ENCODE measurements around the gene SLC6A4.

The SLC6A4 gene

DNA sequence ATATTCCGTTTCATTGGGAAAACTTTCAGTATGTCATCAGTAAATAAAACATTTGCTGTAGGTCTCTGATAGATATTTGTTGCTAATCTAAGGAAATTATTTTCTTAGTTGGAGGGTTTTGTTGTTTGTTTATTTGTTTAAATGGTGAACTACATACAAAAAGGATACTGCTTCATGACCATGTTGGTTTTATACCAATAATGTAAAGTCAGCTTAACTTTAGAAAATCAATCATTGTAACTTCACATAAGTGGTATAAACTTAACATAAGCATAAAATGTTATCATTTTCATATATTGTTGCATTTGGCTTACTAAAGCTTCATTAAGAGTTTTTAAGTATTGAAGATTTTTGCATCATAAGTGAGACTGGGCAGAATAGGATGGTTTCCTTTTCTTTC, 60.9 kb downstream of the SLC6A4 start:
- DNase-seq, result no peak
- Histone ChIP-seq H3K36me3 (replicated peaks; ENCODE audit: insufficient read depth, low read length) (no peaks in the 10 kb centered on the region; the same call in 1 of the 2 replicates), H3K4me1 (ENCODE audit: low read length) (peaks cover 50% of the 10 kb centered on the region), H4K20me1 (ENCODE audit: insufficient read depth, low read length) (no peaks in the 10 kb centered on the region), H3K27ac (ENCODE audit: low read length) (no peak overlapping the region), H3K9ac (ENCODE audit: low read length) (no peak overlapping the region), H3K79me2 (ENCODE audit: low read length) (0 out of 2 replicates have a peak, but pooled peaks cover 9% of the 10 kb centered on the region), H3K4me2 (ENCODE audit: low read depth, low read length) (peak overlapping the region; percentile 50; the same call in 1 of the 2 replicates), H3K9me2 (replicated peaks; ENCODE audit: insufficient read depth, low read length) (no peaks in the 10 kb centered on the region), H3K9me3 (replicated peaks; ENCODE audit: insufficient read depth, low read length) (no peaks in the 10 kb centered on the region), H3F3A (ENCODE audit: insufficient read depth, low read length) (peaks cover 26% of the 10 kb centered on the region), H3K4me3 (ENCODE audit: low read length) (no peak overlapping the region), H2AFZ (ENCODE audit: low read length) (no peak overlapping the region), H3K27me3 (replicated peaks; ENCODE audit: insufficient read depth, low read length) (no peaks in the 10 kb centered on the region)
- TF ChIP-seq, protein P1, sequence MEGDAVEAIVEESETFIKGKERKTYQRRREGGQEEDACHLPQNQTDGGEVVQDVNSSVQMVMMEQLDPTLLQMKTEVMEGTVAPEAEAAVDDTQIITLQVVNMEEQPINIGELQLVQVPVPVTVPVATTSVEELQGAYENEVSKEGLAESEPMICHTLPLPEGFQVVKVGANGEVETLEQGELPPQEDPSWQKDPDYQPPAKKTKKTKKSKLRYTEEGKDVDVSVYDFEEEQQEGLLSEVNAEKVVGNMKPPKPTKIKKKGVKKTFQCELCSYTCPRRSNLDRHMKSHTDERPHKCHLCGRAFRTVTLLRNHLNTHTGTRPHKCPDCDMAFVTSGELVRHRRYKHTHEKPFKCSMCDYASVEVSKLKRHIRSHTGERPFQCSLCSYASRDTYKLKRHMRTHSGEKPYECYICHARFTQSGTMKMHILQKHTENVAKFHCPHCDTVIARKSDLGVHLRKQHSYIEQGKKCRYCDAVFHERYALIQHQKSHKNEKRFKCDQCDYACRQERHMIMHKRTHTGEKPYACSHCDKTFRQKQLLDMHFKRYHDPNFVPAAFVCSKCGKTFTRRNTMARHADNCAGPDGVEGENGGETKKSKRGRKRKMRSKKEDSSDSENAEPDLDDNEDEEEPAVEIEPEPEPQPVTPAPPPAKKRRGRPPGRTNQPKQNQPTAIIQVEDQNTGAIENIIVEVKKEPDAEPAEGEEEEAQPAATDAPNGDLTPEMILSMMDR (IDR thresholded peaks at IDR 0.05; ENCODE audit: low read length), result no peak
- TF ChIP-seq EZH2 (optimal IDR thresholded peaks at IDR 0.05; ENCODE audit: low read depth, low read length) (no peak), EZH2phosphoT487 (IDR thresholded peaks at IDR 0.05; ENCODE audit: low read length) (no peak)

DNA sequence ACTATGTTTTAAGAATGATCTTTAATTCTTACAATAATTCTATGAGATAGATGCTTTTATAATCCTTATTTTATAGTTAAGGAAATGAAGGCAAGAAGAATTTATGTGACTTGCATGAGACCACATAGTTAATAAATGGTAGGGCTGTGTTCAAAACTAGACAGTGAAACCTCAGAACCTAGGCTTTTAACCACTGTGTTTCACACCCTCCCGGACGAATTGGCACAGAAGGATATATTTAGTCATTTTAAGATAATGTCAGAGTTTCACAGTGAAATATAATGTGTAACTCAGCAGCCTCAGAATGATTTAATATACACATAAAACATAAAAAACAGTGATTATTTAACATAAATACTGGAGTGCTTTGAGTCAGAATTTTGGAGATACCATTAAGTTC, 61.8 kb downstream of the SLC6A4 start:
- Histone ChIP-seq H3K27me3 (replicated peaks; ENCODE audit: insufficient read depth, low read length) (no peaks in the 10 kb centered on the region), H3K9ac (ENCODE audit: low read length) (no peak overlapping the region), H3K4me1 (ENCODE audit: low read length) (peaks cover 59% of the 10 kb centered on the region), H2AFZ (ENCODE audit: low read length) (no peak overlapping the region), H3K9me3 (replicated peaks; ENCODE audit: insufficient read depth, low read length) (no peaks in the 10 kb centered on the region), H3K4me2 (ENCODE audit: low read depth, low read length) (peak overlapping the region; percentile 50), H3K79me2 (ENCODE audit: low read length) (0 out of 2 replicates have a peak, but pooled peaks cover 9% of the 10 kb centered on the region), H3K4me3 (ENCODE audit: low read length) (peak overlapping the region; percentile 15; the same call in 1 of the 2 replicates), H3K9me2 (replicated peaks; ENCODE audit: insufficient read depth, low read length) (no peaks in the 10 kb centered on the region), H3F3A (ENCODE audit: insufficient read depth, low read length) (peaks cover 26% of the 10 kb centered on the region), H3K36me3 (replicated peaks; ENCODE audit: insufficient read depth, low read length) (no peaks in the 10 kb centered on the region; the same call in 1 of the 2 replicates), H3K27ac (ENCODE audit: low read length) (peak overlapping the region; percentile 5; the same call in 1 of the 2 replicates), H4K20me1 (ENCODE audit: insufficient read depth, low read length) (no peaks in the 10 kb centered on the region)
- TF ChIP-seq EZH2phosphoT487 (IDR thresholded peaks at IDR 0.05; ENCODE audit: low read length), result no peak
- no peak for TF ChIP-seq EZH2 (optimal IDR thresholded peaks at IDR 0.05; ENCODE audit: low read depth, low read length)
- TF ChIP-seq, protein P1 (IDR thresholded peaks at IDR 0.05; ENCODE audit: low read length), result no peak
- peak; percentile 74 for DNase-seq

GRCh38 chr17:30172560-30172959, 62.9 kb downstream of the SLC6A4 start:
- H3K4me2 ChIP-seq (ENCODE audit: low read depth, low read length), result peak overlapping the region; percentile 18; the same call in 1 of the 2 replicates
- no peaks in the 10 kb centered on the region for H3K36me3 ChIP-seq (replicated peaks; ENCODE audit: insufficient read depth, low read length)
- no peak overlapping the region for H3K27ac ChIP-seq (ENCODE audit: low read length)
- no peaks in the 10 kb centered on the region for H3K9me2 ChIP-seq (replicated peaks; ENCODE audit: insufficient read depth, low read length)
- no peaks in the 10 kb centered on the region for H3K9me3 ChIP-seq (replicated peaks; ENCODE audit: insufficient read depth, low read length)
- H3K4me3 ChIP-seq (ENCODE audit: low read length), result no peak overlapping the region
- no peaks in the 10 kb centered on the region for H3K27me3 ChIP-seq (replicated peaks; ENCODE audit: insufficient read depth, low read length)
- peaks cover 59% of the 10 kb centered on the region for H3K4me1 ChIP-seq (ENCODE audit: low read length)
- H2AFZ ChIP-seq (ENCODE audit: low read length), result no peak overlapping the region
- H4K20me1 ChIP-seq (ENCODE audit: insufficient read depth, low read length), result no peaks in the 10 kb centered on the region
- TF ChIP-seq EZH2 (optimal IDR thresholded peaks at IDR 0.05; ENCODE audit: low read depth, low read length) (no peak), EZH2phosphoT487 (IDR thresholded peaks at IDR 0.05; ENCODE audit: low read length) (no peak)
- TF ChIP-seq, protein P1 (IDR thresholded peaks at IDR 0.05; ENCODE audit: low read length), result no peak
- H3F3A ChIP-seq (ENCODE audit: insufficient read depth, low read length), result peaks cover 26% of the 10 kb centered on the region
- DNase-seq, result no peak
- H3K9ac ChIP-seq (ENCODE audit: low read length), result no peak overlapping the region
- H3K79me2 ChIP-seq (ENCODE audit: low read length), result 0 out of 2 replicates have a peak, but pooled peaks cover 9% of the 10 kb centered on the region

Data from MM.1S (cell line).